NOMO-1 treated with DMSO at 0.1 percent for 48 hours (cell line): ENCODE data around the gene MAP2K2.

ENCODE experiments used
- DNase-seq: peaks from one replicate; lab custom pipeline; 2025; ENCODE audit not compliant: unreplicated experiment; lab: John Stamatoyannopoulos, UW

The MAP2K2 gene

GRCh38 chr19:4045597-4046361 lies 78.1 kb downstream of the MAP2K2 start:
- no peak for DNase-seq

GRCh38 chr19:4044990-4045465 lies 78.9 kb downstream of the MAP2K2 start:
- no peak for DNase-seq

GRCh38 chr19:4043966-4044715 lies 79.8 kb downstream of the MAP2K2 start:
- DNase-seq: no peak

- no peak for DNase-seq
These were observed 80.5 kb downstream of the MAP2K2 start for GRCh38 chr19:4043401-4043800.

- no peak for DNase-seq
These were observed 81.2 kb downstream of the MAP2K2 start for GRCh38 chr19:4042731-4043082.

GRCh38 chr19:4042064-4042730 lies 81.7 kb downstream of the MAP2K2 start:
- no peak for DNase-seq
